22Rv1 (cell line): Measurements from ENCODE around the gene TBCK.

Experiments used
- CTCF ChIP-seq: fragments of 450-650 bp; IDR thresholded peaks from 2 replicates; pipeline ENCODE4 v1.5.1; 2017; ENCODE audit warnings: mild to moderate bottlenecking
- ZFX ChIP-seq: fragments of 450-650 bp; IDR thresholded peaks from 2 replicates; pipeline ENCODE4 v1.6.1; 2017; ENCODE audit warnings: antibody characterized with exemption, borderline replicate concordance

GRCh38 chr4:106116025-106116424 is 200.0 kb downstream of the TBCK start:
- no peak for TF ChIP-seq CTCF
- no peak for TF ChIP-seq ZFX
